DND-41 (cell line): ENCODE data around the gene CDC45.

Experiments
- ATAC-seq: fragments of 200-7000 bp; cut with Tn5 transposase; 3 replicates; pipeline ENCODE4 v1.9.1; 2021; ENCODE audit warnings: low read depth; ENCODE audit not compliant: insufficient read depth
- DNase-seq: peaks from one replicate; pipeline ENCODE4 v3.0.0-alpha.2; 2020
- H2AFZ ChIP-seq: 2 replicates; pipeline ENCODE4 v1.6.0; 2012; ENCODE audit warnings: low read depth, low read length
- H3K27ac ChIP-seq: 2 replicates; pipeline ENCODE4 v1.5.1; 2012; ENCODE audit warnings: low read length, inconsistent platforms
- H3K27me3 ChIP-seq: fragments of 200-600 bp; sonication (generic); 2 replicates; pipeline ENCODE4 v1.6.0; 2012; ENCODE audit warnings: low read length, mild to moderate bottlenecking, inconsistent platforms; ENCODE audit not compliant: insufficient read depth, poor library complexity
- H3K36me3 ChIP-seq: 2 replicates; pipeline ENCODE4 v1.5.1; 2012; ENCODE audit warnings: low read length, inconsistent platforms; ENCODE audit not compliant: insufficient read depth
- H3K4me1 ChIP-seq: 2 replicates; pipeline ENCODE4 v1.5.1; 2012; ENCODE audit warnings: mild to moderate bottlenecking, low read length; ENCODE audit not compliant: insufficient read depth
- H3K4me2 ChIP-seq: 2 replicates; pipeline ENCODE4 v1.6.0; 2012; ENCODE audit warnings: mild to moderate bottlenecking, moderate library complexity, low read length, inconsistent platforms; ENCODE audit not compliant: insufficient read depth
- H3K4me3 ChIP-seq, 2 experiments: fragments of 200-600 bp in 1 of 2; shearing (Covaris generic) in 1 of 2; 2 replicates each; pipeline ENCODE4 v1.5.1; 2012 to 2016; ENCODE audit warnings: inconsistent platforms in 2 of 2, low read length in 2 of 2, mild to moderate bottlenecking in 2 of 2, low read depth in 1 of 2, moderate library complexity in 1 of 2
- H3K79me2 ChIP-seq: 2 replicates; pipeline ENCODE4 v1.6.0; 2012; ENCODE audit warnings: low read length, inconsistent platforms; ENCODE audit not compliant: insufficient read depth
- H3K9ac ChIP-seq: 2 replicates; pipeline ENCODE4 v1.6.0; 2012; ENCODE audit warnings: low read depth, mild to moderate bottlenecking, inconsistent platforms, low read length, moderate library complexity
- H3K9me3 ChIP-seq: 2 replicates; pipeline ENCODE4 v1.5.1; 2012; ENCODE audit warnings: low read length, moderate library complexity, mild to moderate bottlenecking, inconsistent platforms; ENCODE audit not compliant: insufficient read depth, severe bottlenecking
- H4K20me1 ChIP-seq: 2 replicates; pipeline ENCODE4 v1.6.0; 2012; ENCODE audit warnings: low read length; ENCODE audit not compliant: insufficient read depth
- CTCF ChIP-seq: IDR thresholded peaks from 2 replicates; pipeline ENCODE4 v1.5.1; 2012; ENCODE audit warnings: borderline replicate concordance, low read length, moderate library complexity, mild to moderate bottlenecking; ENCODE audit not compliant: poor library complexity, severe bottlenecking; ENCODE audit errors: extremely low read depth
- EZH2 ChIP-seq: IDR thresholded peaks from 3 replicates; pipeline ENCODE4 v1.6.1; 2012; ENCODE audit warnings: borderline replicate concordance, low read depth, mild to moderate bottlenecking, moderate library complexity, low read length, inconsistent platforms; ENCODE audit not compliant: severe bottlenecking

CDC45 gene

DNA sequence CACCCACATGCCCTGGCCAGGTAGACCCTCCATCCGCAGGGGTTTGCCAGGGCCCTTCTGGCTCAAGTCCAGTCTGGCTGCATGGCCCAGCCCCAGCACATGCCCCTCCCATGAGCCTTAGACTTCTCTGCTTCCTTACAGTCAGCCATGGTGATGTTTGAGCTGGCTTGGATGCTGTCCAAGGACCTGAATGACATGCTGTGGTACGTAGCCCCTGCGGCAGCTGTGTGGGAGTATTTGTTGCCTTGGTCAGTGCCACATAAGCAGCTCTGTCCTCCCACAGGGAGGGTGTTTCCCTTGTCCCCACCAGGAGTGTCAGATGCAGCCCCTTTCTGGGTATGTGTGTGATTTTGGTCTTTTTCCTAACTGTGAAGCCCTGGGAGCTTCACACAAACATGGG, 17.5 kb downstream of the CDC45 start:
- Histone ChIP-seq H3K36me3 (peaks cover 99% of the 10 kb centered on the region), H3K27ac (no peak overlapping the region), H3K9ac (no peak overlapping the region), H3K9me3 (no peaks in the 10 kb centered on the region), H3K4me2 (no peak overlapping the region), H4K20me1 (peaks cover 27% of the 10 kb centered on the region), H3K4me3 (no peak overlapping the region), H2AFZ (no peak overlapping the region), H3K79me2 (peaks cover 10% of the 10 kb centered on the region), H3K4me1 (no peaks in the 10 kb centered on the region), H3K27me3 (no peaks in the 10 kb centered on the region)
- DNase-seq = no peak
- no peak for ATAC-seq
- no peak for TF ChIP-seq EZH2
- no peak for TF ChIP-seq CTCF

- Histone ChIP-seq H3K27ac (no peak overlapping the region), H3K9ac (no peak overlapping the region), H3K27me3 (no peaks in the 10 kb centered on the region), H3K36me3 (peaks cover 98% of the 10 kb centered on the region), H3K9me3 (no peaks in the 10 kb centered on the region), H3K4me1 (no peaks in the 10 kb centered on the region), H3K4me3 (no peak overlapping the region), H2AFZ (no peak overlapping the region), H4K20me1 (peaks cover 22% of the 10 kb centered on the region), H3K79me2 (no peaks in the 10 kb centered on the region), H3K4me2 (no peak overlapping the region)
- ATAC-seq = no peak
- TF ChIP-seq EZH2 = no peak
- no peak for TF ChIP-seq CTCF
- no peak for DNase-seq
These were observed 18.6 kb downstream of the CDC45 start for GRCh38 chr22:19498154-19498865.

GRCh38 chr22:19498866-19499190, 19.1 kb downstream of the CDC45 start:
- no peak overlapping the region for H2AFZ ChIP-seq
- H3K79me2 ChIP-seq = no peaks in the 10 kb centered on the region
- peaks cover 98% of the 10 kb centered on the region for H3K36me3 ChIP-seq
- no peak overlapping the region for H3K9ac ChIP-seq
- TF ChIP-seq CTCF (no peak), EZH2 (no peak)
- no peaks in the 10 kb centered on the region for H3K27me3 ChIP-seq
- H3K4me1 ChIP-seq = no peaks in the 10 kb centered on the region
- DNase-seq (no peak), ATAC-seq (no peak)
- no peak overlapping the region for H3K4me3 ChIP-seq
- no peak overlapping the region for H3K4me2 ChIP-seq
- no peaks in the 10 kb centered on the region for H3K9me3 ChIP-seq
- H4K20me1 ChIP-seq = peaks cover 18% of the 10 kb centered on the region
- H3K27ac ChIP-seq = no peak overlapping the region
